GM23248 (cell line): Measurements from ENCODE around the gene SASS6.

Experiments
- EZH2 ChIP-seq: fragments of 200-600 bp; sonication (generic); IDR thresholded peaks from 2 replicates; pipeline ENCODE4 v1.6.1; 2018; ENCODE audit warnings: antibody characterized with exemption, mild to moderate bottlenecking; ENCODE audit not compliant: insufficient read depth, poor library complexity, severe bottlenecking
- EZH2phosphoT487 ChIP-seq: fragments of 200-600 bp; sonication (generic); IDR thresholded peaks from 2 replicates; pipeline ENCODE4 v1.6.1; 2018; ENCODE audit warnings: antibody characterized with exemption, moderate library complexity, mild to moderate bottlenecking, low read depth; ENCODE audit not compliant: insufficient read depth

DNA sequence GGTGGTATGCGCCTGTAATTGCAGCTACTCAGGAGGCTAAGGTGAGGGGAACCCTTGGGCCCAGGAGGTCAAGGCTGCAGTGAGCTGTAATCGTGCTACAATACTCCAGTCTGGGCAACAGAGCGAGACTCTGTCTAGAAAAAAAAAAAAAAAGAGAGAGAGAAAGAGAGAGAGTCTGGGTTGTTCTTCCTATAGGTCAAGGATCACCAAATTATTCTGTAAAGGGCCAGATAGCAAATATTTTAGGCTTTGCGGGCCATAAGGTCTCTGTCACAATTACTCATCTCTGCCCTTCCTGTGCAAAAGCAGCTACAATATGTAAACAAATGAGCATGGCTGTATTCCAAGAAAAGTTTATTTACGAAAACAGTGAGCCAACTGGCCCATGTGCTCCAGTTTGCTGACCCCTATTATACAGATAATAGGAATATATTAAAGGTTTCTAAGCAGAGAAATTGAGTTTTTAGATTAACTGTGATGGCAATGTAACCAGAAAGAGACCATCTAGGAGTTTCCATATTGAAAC, 2.1 kb downstream of the SASS6 start:
- no peak for TF ChIP-seq EZH2
- no peak for TF ChIP-seq EZH2phosphoT487
